Loucy (cell line): Measurements from ENCODE around the gene SCAPER.

Experiments
- H2AFZ ChIP-seq: fragments of 200-600 bp; sonication (generic); 2 replicates; pipeline ENCODE4 v1.6.0; 2016; ENCODE audit warnings: antibody characterized with exemption, mild to moderate bottlenecking, low read length, moderate library complexity
- H3F3A ChIP-seq: fragments of 200-600 bp; 2 replicates; pipeline ENCODE4 v1.6.0; 2016; ENCODE audit warnings: antibody characterized with exemption, low read depth, mild to moderate bottlenecking
- H3K27me3 ChIP-seq: fragments of 200-600 bp; sonication (generic); 2 replicates; pipeline ENCODE4 v1.6.1; 2014; ENCODE audit warnings: low read length, mild to moderate bottlenecking; ENCODE audit not compliant: insufficient read depth, poor library complexity, severe bottlenecking
- H3K36me3 ChIP-seq: fragments of 200-600 bp; sonication (generic); 2 replicates; pipeline ENCODE4 v1.6.1; 2016; ENCODE audit warnings: low read length; ENCODE audit not compliant: insufficient read depth
- H3K4me1 ChIP-seq: fragments of 200-600 bp; sonication (generic); 2 replicates; pipeline ENCODE4 v1.5.1; 2014; ENCODE audit warnings: low read length, mild to moderate bottlenecking; ENCODE audit not compliant: insufficient read depth, poor library complexity, severe bottlenecking
- H3K4me2 ChIP-seq: fragments of 200-600 bp; sonication (generic); 2 replicates; pipeline ENCODE4 v1.6.0; 2014; ENCODE audit warnings: antibody characterized with exemption, low read length, low read depth, mild to moderate bottlenecking; ENCODE audit not compliant: poor library complexity, severe bottlenecking
- H3K4me3 ChIP-seq: fragments of 200-600 bp; sonication (generic); 2 replicates; pipeline ENCODE4 v1.5.1; 2014; ENCODE audit warnings: low read length, mild to moderate bottlenecking, mixed read lengths; ENCODE audit not compliant: poor library complexity, severe bottlenecking
- H3K79me2 ChIP-seq: fragments of 200-600 bp; sonication (generic); 2 replicates; pipeline ENCODE4 v1.6.1; 2014; ENCODE audit warnings: low read length; ENCODE audit not compliant: insufficient read depth
- H3K9ac ChIP-seq: fragments of 200-600 bp; sonication (generic); 2 replicates; pipeline ENCODE4 v1.6.0; 2014; ENCODE audit warnings: mild to moderate bottlenecking, low read depth, low read length, moderate library complexity; ENCODE audit not compliant: poor library complexity, severe bottlenecking
- H3K9me2 ChIP-seq: fragments of 200-600 bp; sonication (generic); replicated peaks from 2 replicates; pipeline ENCODE4 v1.6.1; 2016; ENCODE audit warnings: low read depth, low read length, mixed read lengths
- H3K9me3 ChIP-seq: fragments of 200-600 bp; sonication (generic); 2 replicates; pipeline ENCODE4 v1.6.1; 2014; ENCODE audit warnings: mild to moderate bottlenecking, antibody characterized with exemption, low read length, low read depth; ENCODE audit not compliant: insufficient read depth
- H4K20me1 ChIP-seq: fragments of 200-600 bp; sonication (generic); 2 replicates; pipeline ENCODE4 v1.6.0; 2014; ENCODE audit warnings: antibody characterized with exemption, low read length, mild to moderate bottlenecking; ENCODE audit not compliant: insufficient read depth, poor library complexity, severe bottlenecking
- EZH2phosphoT487 ChIP-seq: fragments of 200-600 bp; IDR thresholded peaks from 2 replicates; pipeline ENCODE4 v1.6.1; 2018; ENCODE audit warnings: antibody characterized with exemption, mild to moderate bottlenecking, moderate library complexity, borderline replicate concordance
- TF ChIP-seq, protein P1 (sequence below): fragments of 200-600 bp; sonication (generic); conservative IDR thresholded peaks from 2 replicates; pipeline ENCODE4 v1.5.1; 2014; ENCODE audit warnings: mild to moderate bottlenecking, antibody characterized with exemption, low read length

The SCAPER gene

DNA sequence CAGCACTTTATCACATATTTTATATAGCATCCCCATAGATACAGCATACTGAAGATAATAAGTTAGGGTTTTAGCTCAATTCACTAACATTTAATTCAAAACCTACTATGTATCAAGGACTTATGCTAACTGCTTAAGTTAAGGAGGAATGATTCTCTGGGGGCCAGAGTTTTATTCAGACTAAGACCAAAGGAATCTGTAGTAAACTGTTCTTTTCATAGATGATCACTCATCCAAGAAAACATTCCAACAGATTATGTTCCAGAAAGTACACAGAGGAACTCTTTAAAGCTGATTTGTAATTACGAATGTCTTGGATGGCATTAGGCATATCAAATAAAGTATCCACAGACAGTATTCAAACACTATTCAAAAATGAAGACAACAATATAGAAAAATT is 226.4 kb downstream of the SCAPER start:
- H3K4me1 ChIP-seq = no peaks in the 10 kb centered on the region
- H3F3A ChIP-seq = no peaks in the 10 kb centered on the region
- H3K27me3 ChIP-seq = no peaks in the 10 kb centered on the region
- no peaks in the 10 kb centered on the region for H3K36me3 ChIP-seq
- H4K20me1 ChIP-seq = no peaks in the 10 kb centered on the region
- no peak overlapping the region for H3K9ac ChIP-seq
- no peaks in the 10 kb centered on the region for H3K79me2 ChIP-seq
- no peaks in the 10 kb centered on the region for H3K9me2 ChIP-seq
- no peak overlapping the region for H3K4me2 ChIP-seq
- no peak overlapping the region for H2AFZ ChIP-seq
- no peaks in the 10 kb centered on the region for H3K9me3 ChIP-seq
- TF ChIP-seq, protein P1, sequence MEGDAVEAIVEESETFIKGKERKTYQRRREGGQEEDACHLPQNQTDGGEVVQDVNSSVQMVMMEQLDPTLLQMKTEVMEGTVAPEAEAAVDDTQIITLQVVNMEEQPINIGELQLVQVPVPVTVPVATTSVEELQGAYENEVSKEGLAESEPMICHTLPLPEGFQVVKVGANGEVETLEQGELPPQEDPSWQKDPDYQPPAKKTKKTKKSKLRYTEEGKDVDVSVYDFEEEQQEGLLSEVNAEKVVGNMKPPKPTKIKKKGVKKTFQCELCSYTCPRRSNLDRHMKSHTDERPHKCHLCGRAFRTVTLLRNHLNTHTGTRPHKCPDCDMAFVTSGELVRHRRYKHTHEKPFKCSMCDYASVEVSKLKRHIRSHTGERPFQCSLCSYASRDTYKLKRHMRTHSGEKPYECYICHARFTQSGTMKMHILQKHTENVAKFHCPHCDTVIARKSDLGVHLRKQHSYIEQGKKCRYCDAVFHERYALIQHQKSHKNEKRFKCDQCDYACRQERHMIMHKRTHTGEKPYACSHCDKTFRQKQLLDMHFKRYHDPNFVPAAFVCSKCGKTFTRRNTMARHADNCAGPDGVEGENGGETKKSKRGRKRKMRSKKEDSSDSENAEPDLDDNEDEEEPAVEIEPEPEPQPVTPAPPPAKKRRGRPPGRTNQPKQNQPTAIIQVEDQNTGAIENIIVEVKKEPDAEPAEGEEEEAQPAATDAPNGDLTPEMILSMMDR = no peak
- no peak for TF ChIP-seq EZH2phosphoT487
- no peak overlapping the region for H3K4me3 ChIP-seq

DNA sequence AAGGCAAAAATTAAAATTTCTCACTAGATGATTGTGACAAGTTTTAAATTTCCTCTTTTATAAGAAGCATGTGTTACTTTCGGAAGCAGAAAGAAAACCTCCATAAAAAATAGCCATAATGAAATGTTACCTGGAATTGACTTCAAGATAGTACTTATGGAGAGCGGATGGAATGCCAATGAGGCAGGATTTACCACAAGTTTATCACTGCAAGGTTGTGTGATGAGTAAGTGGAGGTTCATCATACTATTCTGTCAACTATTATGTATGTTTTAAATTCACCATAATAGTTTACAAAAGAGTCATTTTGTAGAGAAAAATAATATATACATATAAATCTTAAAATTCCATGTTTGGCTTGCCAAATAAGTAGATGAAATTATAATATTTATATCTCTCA is 230.3 kb downstream of the SCAPER start:
- TF ChIP-seq EZH2phosphoT487 = no peak
- TF ChIP-seq, protein P1 = no peak
- H3K9ac ChIP-seq = no peak overlapping the region
- no peak overlapping the region for H2AFZ ChIP-seq
- H3K9me2 ChIP-seq = no peaks in the 10 kb centered on the region
- no peaks in the 10 kb centered on the region for H3K27me3 ChIP-seq
- no peaks in the 10 kb centered on the region for H4K20me1 ChIP-seq
- H3K4me2 ChIP-seq = no peak overlapping the region
- no peaks in the 10 kb centered on the region for H3K79me2 ChIP-seq
- no peaks in the 10 kb centered on the region for H3K36me3 ChIP-seq
- H3F3A ChIP-seq = no peaks in the 10 kb centered on the region
- no peak overlapping the region for H3K4me3 ChIP-seq
- no peaks in the 10 kb centered on the region for H3K4me1 ChIP-seq
- H3K9me3 ChIP-seq = no peaks in the 10 kb centered on the region

DNA sequence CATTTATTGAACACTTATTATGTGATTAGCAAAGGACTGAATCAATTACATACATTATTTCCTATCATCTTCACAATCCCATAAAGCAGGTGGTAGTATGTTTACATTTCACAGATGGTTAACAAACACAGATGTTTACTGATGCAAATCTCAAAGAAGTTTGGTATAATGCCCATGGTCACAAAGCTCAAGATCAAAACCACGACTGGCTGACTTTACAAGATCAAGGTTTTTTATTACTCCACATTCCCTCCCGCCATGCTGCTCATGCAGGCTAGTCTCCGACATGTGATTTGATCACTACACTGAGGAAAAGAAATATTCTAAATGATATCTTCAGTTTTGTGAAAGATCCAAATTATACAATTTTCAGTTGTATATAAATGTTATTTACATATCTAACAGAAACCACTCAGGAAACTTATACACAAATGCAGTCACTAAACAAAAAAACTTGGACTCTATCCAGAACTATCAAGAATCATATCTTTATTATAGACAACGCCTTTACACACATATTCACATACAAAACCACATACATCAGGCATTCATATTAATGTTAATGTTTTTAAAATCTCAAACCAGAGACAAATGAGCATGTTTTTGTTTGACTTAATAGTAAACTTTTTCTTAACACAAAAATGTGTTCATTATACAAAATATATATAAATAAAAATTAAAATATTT is 235.5 kb downstream of the SCAPER start:
- no peak overlapping the region for H3K4me2 ChIP-seq
- H3K9ac ChIP-seq = no peak overlapping the region
- H3F3A ChIP-seq = no peaks in the 10 kb centered on the region
- no peaks in the 10 kb centered on the region for H3K36me3 ChIP-seq
- TF ChIP-seq, protein P1 = no peak
- no peak for TF ChIP-seq EZH2phosphoT487
- no peak overlapping the region for H2AFZ ChIP-seq
- no peaks in the 10 kb centered on the region for H3K9me2 ChIP-seq
- no peak overlapping the region for H3K4me3 ChIP-seq
- H4K20me1 ChIP-seq = no peaks in the 10 kb centered on the region
- H3K27me3 ChIP-seq = no peaks in the 10 kb centered on the region
- H3K4me1 ChIP-seq = no peaks in the 10 kb centered on the region
- H3K9me3 ChIP-seq = no peaks in the 10 kb centered on the region
- H3K79me2 ChIP-seq = no peaks in the 10 kb centered on the region
